Nephron (organoid): Measurements from ENCODE around the gene SLC25A44.

ENCODE experiments used
- H3K27ac Mint-ChIP-seq, 3 experiments: 2 replicates each; pipeline ENCODE4 v1.8.0; 2020; ENCODE audit warnings: mixed read lengths in 3 of 3, mild to moderate bottlenecking in 2 of 3, moderate library complexity in 1 of 3
- H3K27me3 Mint-ChIP-seq: 2 replicates; pipeline ENCODE4 v1.8.0; 2021; ENCODE audit warnings: low read depth, mild to moderate bottlenecking, moderate library complexity, mixed read lengths
- H3K36me3 Mint-ChIP-seq: 2 replicates; pipeline ENCODE4 v1.8.0; 2020; ENCODE audit warnings: low read depth, mixed read lengths
- H3K4me1 Mint-ChIP-seq: 2 replicates; pipeline ENCODE4 v1.8.0; 2020; ENCODE audit warnings: mixed read lengths
- H3K4me3 Mint-ChIP-seq, 3 experiments: 2 replicates each; pipeline ENCODE4 v1.8.0; 2020; ENCODE audit warnings: mild to moderate bottlenecking in 3 of 3, mixed read lengths in 3 of 3, moderate library complexity in 2 of 3
- H3K9me3 Mint-ChIP-seq: 2 replicates; pipeline ENCODE4 v1.8.0; 2020; ENCODE audit warnings: mixed read lengths
- TF ChIP-seq, protein P1 (sequence below), 3 experiments: fragments of 200-600 bp; sonication (generic); IDR thresholded peaks; one replicate each; pipeline ENCODE4 v1.5.0; 2021; ENCODE audit warnings: antibody characterized with exemption in 3 of 3; ENCODE audit not compliant: unreplicated experiment in 3 of 3

Gene SLC25A44

DNA sequence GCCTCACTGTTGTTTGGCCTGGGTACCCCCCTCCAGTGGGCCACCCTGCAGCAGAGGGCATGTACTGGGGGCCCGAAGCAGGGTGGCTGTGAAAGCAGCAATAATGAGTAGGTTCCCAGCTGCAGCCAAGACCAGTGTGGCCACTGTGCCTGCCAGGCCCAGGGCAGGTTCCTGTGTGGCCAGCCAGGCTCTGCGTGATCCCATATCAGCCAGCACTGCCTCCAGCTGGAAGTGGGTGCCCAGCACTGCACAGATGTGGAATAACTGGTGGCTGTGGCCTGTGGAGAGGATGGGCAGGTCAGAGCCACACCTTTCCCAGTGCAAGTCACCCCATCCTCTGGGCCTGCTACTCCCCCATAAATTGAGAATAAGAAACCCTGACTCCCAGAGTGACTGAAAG, 50.2 kb downstream of the SLC25A44 start:
- no peak overlapping the region for H3K27ac Mint-ChIP-seq

DNA sequence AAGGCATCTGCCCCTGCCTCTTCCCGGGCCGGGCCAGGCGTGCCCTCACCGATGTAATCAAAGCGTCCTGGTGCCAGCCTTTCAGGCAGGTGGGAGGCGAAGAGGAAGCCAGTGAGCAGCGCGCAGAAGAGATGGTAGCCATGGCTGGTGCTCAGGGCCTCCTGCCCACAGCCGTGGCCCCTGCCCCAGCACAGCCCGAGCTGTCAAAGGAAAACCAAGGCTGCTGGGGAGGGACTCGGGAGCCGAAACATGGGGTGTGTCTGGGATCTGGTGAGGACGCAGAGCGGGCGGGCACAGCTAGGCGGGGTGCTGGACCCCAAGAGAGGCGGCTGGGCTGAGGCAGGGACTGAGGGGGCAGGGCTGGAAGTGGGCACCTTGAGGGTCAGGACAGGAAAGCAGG, 50.8 kb downstream of the SLC25A44 start:
- TF ChIP-seq, protein P1, sequence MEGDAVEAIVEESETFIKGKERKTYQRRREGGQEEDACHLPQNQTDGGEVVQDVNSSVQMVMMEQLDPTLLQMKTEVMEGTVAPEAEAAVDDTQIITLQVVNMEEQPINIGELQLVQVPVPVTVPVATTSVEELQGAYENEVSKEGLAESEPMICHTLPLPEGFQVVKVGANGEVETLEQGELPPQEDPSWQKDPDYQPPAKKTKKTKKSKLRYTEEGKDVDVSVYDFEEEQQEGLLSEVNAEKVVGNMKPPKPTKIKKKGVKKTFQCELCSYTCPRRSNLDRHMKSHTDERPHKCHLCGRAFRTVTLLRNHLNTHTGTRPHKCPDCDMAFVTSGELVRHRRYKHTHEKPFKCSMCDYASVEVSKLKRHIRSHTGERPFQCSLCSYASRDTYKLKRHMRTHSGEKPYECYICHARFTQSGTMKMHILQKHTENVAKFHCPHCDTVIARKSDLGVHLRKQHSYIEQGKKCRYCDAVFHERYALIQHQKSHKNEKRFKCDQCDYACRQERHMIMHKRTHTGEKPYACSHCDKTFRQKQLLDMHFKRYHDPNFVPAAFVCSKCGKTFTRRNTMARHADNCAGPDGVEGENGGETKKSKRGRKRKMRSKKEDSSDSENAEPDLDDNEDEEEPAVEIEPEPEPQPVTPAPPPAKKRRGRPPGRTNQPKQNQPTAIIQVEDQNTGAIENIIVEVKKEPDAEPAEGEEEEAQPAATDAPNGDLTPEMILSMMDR (IDR thresholded peaks at IDR 0.05; ENCODE audit: unreplicated experiment in 3 of 3) = no peak
- no peaks in the 10 kb centered on the region for H3K27me3 Mint-ChIP-seq
- H3K9me3 Mint-ChIP-seq = no peaks in the 10 kb centered on the region
- H3K4me1 Mint-ChIP-seq = no peaks in the 10 kb centered on the region
- no peak overlapping the region for H3K4me3 Mint-ChIP-seq
- H3K36me3 Mint-ChIP-seq = peaks cover 7% of the 10 kb centered on the region
- no peak overlapping the region for H3K27ac Mint-ChIP-seq

More for the DNA sequence above, 50.2 kb downstream of the SLC25A44 start:
- TF ChIP-seq, protein P1 (IDR thresholded peaks at IDR 0.05; ENCODE audit: unreplicated experiment in 3 of 3) = no peak
- H3K36me3 Mint-ChIP-seq = peaks cover 11% of the 10 kb centered on the region
- H3K27me3 Mint-ChIP-seq = no peaks in the 10 kb centered on the region
- H3K4me3 Mint-ChIP-seq = no peak overlapping the region
- no peaks in the 10 kb centered on the region for H3K4me1 Mint-ChIP-seq
- no peaks in the 10 kb centered on the region for H3K9me3 Mint-ChIP-seq

DNA sequence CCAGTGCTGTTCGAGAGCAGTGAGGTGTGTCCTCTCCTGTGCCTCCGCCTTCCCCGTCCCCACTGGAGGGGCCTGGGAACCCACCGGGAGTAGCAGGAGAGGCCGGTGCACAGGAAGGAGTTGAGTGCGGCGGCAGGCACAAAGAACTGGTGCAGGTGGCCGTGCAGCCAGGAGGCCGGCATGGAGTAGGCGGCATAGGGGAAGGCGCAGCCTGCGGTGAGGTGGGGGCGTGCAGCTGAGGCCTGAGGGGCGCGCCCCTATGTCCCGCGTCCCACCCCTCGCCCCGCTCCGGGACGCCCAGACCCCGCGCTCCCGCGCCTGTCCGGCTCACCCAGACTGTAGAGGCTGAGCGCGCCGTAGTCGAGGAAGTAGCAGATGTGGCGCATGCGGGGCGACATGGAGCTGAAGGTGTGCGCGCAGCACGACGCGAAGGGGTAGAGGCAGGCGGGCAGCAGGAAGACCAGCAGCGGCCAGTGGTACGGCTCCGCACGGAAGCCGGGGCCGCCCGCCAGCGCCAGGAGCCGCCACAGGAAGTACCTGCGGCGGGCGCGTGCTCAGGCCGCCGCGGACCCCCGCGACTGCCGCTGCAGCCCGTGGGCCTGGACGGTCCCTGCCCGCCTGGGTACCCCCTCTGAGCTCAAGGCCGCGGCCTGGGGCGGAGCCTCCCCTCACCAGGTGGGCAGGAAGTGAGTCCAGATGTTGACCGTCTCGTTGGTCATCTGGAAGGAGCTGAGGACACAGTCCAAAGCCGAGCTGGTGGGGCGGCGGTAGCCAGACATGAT, 51.7 kb downstream of the SLC25A44 start:
- TF ChIP-seq, protein P1 (IDR thresholded peaks at IDR 0.05; ENCODE audit: unreplicated experiment in 3 of 3) = no peak
- no peaks in the 10 kb centered on the region for H3K4me1 Mint-ChIP-seq
- no peaks in the 10 kb centered on the region for H3K9me3 Mint-ChIP-seq
- no peaks in the 10 kb centered on the region for H3K27me3 Mint-ChIP-seq
- no peak overlapping the region for H3K27ac Mint-ChIP-seq
- no peak overlapping the region for H3K4me3 Mint-ChIP-seq
- peaks cover 6% of the 10 kb centered on the region for H3K36me3 Mint-ChIP-seq

DNA sequence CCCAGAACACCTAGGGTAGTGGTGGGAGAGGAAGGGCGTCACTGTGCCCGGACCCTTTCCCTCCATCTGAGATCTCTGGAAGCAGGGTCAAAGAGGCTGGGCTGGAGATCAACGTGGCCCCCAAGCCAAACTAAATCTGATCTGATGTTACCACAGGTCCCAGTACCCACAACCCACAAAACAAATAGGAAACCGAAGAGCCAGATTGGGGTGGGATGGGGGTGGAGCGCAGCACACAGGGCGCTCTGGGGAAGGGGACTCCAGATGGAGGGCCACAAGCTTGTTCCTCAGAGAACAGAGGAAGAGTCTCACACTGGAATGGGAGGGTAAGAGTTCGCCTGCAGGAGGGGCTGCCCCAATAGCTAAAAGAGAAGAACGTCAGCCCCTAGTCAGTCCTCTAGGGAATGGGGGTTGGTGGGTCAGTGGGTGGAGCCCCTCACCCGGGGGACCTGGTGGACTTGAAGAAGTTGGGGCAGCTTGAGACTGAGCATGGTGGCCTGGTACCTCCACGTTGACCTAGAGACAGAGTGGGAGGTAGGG, 52.4 kb downstream of the SLC25A44 start:
- TF ChIP-seq, protein P1 (IDR thresholded peaks at IDR 0.05; ENCODE audit: unreplicated experiment in 3 of 3) = no peak
- H3K4me3 Mint-ChIP-seq = no peak overlapping the region
- H3K27ac Mint-ChIP-seq = no peak overlapping the region
- no peaks in the 10 kb centered on the region for H3K9me3 Mint-ChIP-seq
- peaks cover 6% of the 10 kb centered on the region for H3K36me3 Mint-ChIP-seq
- no peaks in the 10 kb centered on the region for H3K4me1 Mint-ChIP-seq
- no peaks in the 10 kb centered on the region for H3K27me3 Mint-ChIP-seq

DNA sequence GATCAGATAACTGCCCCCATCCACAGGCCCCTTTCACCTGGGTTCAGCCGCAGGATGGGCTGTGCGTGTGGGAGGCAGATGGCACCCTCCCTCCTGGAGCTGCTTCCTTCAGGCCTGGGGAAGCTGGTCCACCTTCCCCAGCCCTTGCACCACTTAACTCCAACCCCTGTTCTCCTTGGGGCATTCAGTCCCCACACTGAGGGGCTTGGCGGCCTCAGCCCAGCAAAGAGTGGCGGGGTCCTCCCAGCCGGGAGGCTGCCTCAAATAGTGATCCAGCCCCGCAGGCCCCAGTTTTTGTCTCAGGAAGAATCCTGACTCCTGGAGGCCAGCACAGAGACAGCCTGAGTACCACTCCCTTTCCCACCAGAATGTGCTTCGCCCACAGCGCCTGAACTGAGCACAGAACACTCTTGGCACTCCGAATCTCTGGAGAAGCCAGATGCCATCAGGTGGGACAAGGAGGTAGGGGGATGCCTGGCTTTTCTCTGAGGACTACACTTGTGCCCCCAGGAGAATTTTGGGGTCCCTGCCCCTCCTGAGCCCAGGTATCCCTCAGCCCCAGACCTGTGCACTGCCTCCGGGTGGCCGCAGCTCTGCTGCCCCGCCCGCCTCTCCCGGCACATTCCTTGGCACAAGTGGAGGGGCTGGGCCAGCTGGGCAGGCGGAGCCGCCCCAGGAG, 53.0 kb downstream of the SLC25A44 start:
- H3K27ac Mint-ChIP-seq = no peak overlapping the region
- no peaks in the 10 kb centered on the region for H3K9me3 Mint-ChIP-seq
- H3K36me3 Mint-ChIP-seq = peaks cover 6% of the 10 kb centered on the region
- H3K4me1 Mint-ChIP-seq = no peaks in the 10 kb centered on the region
- no peaks in the 10 kb centered on the region for H3K27me3 Mint-ChIP-seq
- no peak overlapping the region for H3K4me3 Mint-ChIP-seq
- TF ChIP-seq, protein P1 (IDR thresholded peaks at IDR 0.05; ENCODE audit: unreplicated experiment in 3 of 3) = no peak
